NCI-H128 (cell line): Measurements from ENCODE around the gene FAM180A.

ENCODE experiments used
- DNase-seq: peaks from one replicate; lab custom pipeline; 2025; ENCODE audit not compliant: unreplicated experiment; lab: John Stamatoyannopoulos, UW

The FAM180A gene

DNA sequence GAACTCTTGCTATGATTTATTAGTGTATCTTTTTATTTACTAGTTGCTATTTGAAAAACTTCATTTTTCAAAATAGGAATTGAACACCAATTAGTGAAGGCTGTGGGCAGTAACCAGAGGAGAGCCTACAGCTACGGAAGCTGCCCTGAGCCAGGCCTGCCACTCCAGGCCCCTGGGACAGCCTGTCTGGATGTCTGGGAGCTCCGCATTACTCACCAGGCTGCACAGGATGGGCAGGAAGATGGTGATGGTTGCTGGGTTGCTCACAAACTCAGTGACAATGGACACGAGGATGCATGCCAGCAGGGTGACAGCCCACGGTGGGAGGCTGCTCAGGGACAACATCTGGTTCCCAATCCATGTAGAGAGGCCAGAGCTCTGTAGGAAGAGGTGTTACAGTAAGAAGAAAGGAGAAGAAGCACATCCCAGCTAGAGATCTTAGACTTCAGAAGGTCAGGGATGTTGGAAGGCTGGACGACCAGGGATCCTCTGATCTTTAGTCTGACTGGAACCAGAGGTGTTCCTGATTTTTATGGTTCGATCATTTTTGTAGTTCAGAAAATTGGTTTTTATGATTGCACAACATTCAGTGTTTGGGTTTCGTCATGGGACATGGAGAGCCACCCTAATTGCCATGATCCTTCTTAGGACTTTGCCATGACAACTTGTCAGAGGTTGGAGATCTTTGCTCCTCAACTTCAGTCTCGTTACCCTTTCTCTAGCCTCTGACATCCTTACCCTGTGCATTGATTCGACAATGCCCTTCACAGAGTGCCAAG, 63.1 kb downstream of the FAM180A start:
- DNase-seq, result no peak

DNA sequence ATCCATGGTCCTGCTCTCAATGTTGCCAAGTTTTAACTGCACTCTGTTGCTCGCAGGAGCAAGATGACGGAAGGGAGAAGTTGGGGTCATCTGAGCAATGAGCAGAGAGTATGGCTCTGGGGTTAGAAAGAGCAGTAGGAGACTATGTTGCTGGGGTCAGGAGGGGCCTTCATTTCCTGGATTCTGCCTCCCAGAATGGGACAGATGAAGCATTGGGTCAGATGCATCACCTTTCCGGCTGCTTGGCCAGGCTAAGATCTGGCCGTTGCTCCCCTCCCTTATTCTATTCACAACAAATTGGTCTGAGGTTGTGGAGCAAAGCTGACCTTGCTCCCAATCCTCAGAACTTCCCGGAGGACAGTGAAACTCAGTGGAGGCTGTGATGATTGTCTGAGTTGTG, 63.9 kb downstream of the FAM180A start:
- DNase-seq, result no peak

- DNase-seq, result no peak
Measured at GRCh38 chr7:135684136-135684535, 64.5 kb downstream of the FAM180A start.

DNA sequence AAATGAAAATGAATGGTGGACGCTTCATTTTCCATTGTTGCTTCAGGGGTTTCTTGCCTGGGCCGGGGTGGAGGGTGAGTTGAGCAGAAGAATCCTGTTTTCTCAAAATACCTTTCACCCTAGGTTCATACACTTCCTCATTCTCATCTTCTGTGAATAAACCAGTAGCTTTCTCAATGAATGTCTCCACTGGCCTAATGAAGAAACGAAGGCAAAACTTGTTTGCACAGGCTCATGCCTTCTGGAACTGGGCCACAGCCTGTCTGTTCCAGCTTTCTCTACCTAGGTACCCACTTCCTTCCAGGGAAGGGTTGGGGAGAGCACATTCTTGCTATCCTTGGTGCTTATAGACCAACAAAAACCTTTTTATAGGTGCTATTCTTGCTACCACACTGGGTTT, 65.0 kb downstream of the FAM180A start:
- no peak for DNase-seq

- no peak for DNase-seq
Measured at GRCh38 chr7:135682191-135682590, 66.4 kb downstream of the FAM180A start.

DNA sequence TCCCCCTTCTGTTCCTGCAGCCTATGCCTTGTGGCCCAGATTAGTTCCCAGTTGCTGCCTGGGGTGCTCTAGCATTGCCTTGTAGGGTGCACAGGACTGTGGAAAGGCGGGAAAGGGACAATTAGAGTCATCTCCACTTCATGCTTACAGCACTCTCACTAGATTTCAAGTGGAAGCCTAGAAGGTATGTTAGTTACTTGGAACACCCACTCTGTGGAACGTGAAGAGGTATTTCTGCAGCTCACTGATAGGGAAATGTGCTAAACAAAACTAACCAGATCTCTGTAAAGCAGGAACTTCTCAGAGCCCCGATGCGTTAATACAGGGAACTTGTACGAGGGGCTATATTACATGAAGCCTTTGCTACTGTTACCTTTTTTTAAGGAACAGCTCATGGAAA, 66.9 kb downstream of the FAM180A start:
- no peak for DNase-seq
